T-helper 1 cell treated with Interleukin-12 subunit alpha and Interleukin-12 subunit beta and Interleukin-4 antibody, amounts not matched to agents 30 μg/mL and 1 μg/mL, for 36 hours (primary cell): ENCODE data around the gene ZNF766.

ENCODE experiments used
- H3K27ac Mint-ChIP-seq: one replicate; pipeline ENCODE4 v1.8.0; 2021; ENCODE audit warnings: mild to moderate bottlenecking, mixed read lengths
- H3K27me3 Mint-ChIP-seq: one replicate; pipeline ENCODE4 v1.8.0; 2021; ENCODE audit warnings: low read depth, mixed read lengths
- H3K36me3 Mint-ChIP-seq: one replicate; pipeline ENCODE4 v1.8.0; 2021; ENCODE audit warnings: low read depth, mixed read lengths
- H3K4me1 Mint-ChIP-seq: one replicate; pipeline ENCODE4 v1.8.0; 2021; ENCODE audit warnings: low read depth, mixed read lengths
- H3K4me3 Mint-ChIP-seq: one replicate; pipeline ENCODE4 v1.8.0; 2021; ENCODE audit warnings: mild to moderate bottlenecking, moderate library complexity, mixed read lengths
- H3K9me3 Mint-ChIP-seq: one replicate; pipeline ENCODE4 v1.8.0; 2021; ENCODE audit warnings: mixed read lengths

ZNF766 gene

GRCh38 chr19:52269338-52270261 lies at the start of gene ZNF766:
Gene ZNF766, plus strand, starts transcription at chr19:52269587. Its CDS starts 27 bp downstream, at chr19:52269614.
- peak within 1 kb of the TSS; percentile 89 for H3K27ac Mint-ChIP-seq
- H3K4me1 Mint-ChIP-seq = peaks cover 15% of the 10 kb centered on the region
- H3K9me3 Mint-ChIP-seq = peaks cover 35% of the 10 kb centered on the region
- H3K27me3 Mint-ChIP-seq = no peaks in the 10 kb centered on the region
- peaks cover 38% of the 10 kb centered on the region for H3K36me3 Mint-ChIP-seq
- peak within 1 kb of the TSS; percentile 100 for H3K4me3 Mint-ChIP-seq

DNA sequence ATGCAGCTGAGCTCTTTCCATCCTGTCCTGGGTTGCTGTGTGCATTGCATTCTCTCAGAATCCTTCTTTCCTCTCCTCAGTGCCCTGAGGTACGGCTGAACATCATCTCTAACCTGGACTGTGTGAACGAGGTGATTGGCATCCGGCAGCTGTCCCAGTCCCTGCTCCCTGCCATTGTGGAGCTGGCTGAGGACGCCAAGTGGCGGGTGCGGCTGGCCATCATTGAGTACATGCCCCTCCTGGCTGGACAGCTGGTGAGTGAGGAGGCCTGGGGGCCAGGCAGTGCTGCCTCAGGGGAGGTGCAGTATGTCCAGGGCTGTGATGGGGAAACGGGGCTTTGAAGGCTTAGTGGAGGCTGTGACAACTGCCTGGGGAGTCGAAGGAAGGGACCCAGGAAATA lies 49.8 kb upstream of the ZNF766 start:
- H3K27ac Mint-ChIP-seq = no peak overlapping the region
- no peaks in the 10 kb centered on the region for H3K4me1 Mint-ChIP-seq
- H3K36me3 Mint-ChIP-seq = peaks cover 80% of the 10 kb centered on the region

DNA sequence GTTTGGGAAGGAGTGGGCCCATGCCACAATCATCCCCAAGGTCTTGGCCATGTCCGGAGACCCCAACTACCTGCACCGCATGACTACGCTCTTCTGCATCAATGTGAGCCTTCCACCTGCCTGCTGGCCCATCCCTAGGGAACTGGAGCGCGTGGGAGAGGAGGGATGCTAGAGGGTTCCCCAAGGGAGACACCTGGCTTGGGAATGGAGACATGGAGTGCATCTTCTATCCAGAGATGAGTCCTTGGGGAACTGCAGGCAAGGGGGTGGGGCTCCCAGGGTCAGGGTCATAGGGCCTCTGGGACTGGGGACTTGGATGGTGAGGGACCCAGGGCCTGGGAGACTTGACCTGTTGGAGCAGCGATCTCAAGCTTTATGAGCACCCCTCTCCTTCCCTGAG lies 48.4 kb upstream of the ZNF766 start:
- Mint-ChIP-seq H3K9me3 (no peaks in the 10 kb centered on the region), H3K4me3 (no peak overlapping the region), H3K4me1 (no peaks in the 10 kb centered on the region), H3K36me3 (peaks cover 85% of the 10 kb centered on the region), H3K27me3 (no peaks in the 10 kb centered on the region), H3K27ac (no peak overlapping the region)

More for the DNA sequence above, 49.8 kb upstream of the ZNF766 start:
- Mint-ChIP-seq H3K9me3 (no peaks in the 10 kb centered on the region), H3K4me3 (no peak overlapping the region), H3K27me3 (no peaks in the 10 kb centered on the region)

DNA sequence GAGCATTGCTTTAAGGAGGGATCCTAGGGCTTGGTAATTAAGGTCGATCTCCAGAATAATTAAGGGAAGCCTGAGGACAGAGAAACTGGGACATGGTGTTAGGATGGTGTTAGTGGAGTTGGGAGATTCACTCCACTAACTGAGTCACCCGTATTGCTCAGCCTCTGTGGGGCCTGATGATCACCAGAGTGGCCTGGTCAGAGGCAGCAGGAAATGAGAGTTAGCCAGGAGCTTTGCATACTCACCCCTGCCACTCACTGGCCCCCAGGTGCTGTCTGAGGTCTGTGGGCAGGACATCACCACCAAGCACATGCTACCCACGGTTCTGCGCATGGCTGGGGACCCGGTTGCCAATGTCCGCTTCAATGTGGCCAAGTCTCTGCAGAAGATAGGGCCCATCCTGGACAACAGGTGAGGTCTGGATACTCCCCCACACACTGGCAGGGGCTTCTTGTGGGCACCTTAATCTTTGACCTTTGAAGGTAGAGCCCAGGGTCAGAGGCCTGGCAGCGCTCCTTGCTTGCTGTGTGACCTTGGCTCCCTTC lies 47.5 kb upstream of the ZNF766 start:
- H3K4me1 Mint-ChIP-seq = peaks cover 6% of the 10 kb centered on the region
- H3K4me3 Mint-ChIP-seq = no peak overlapping the region
- H3K27ac Mint-ChIP-seq = no peak overlapping the region
- peaks cover 89% of the 10 kb centered on the region for H3K36me3 Mint-ChIP-seq
- H3K27me3 Mint-ChIP-seq = no peaks in the 10 kb centered on the region
- no peaks in the 10 kb centered on the region for H3K9me3 Mint-ChIP-seq

DNA sequence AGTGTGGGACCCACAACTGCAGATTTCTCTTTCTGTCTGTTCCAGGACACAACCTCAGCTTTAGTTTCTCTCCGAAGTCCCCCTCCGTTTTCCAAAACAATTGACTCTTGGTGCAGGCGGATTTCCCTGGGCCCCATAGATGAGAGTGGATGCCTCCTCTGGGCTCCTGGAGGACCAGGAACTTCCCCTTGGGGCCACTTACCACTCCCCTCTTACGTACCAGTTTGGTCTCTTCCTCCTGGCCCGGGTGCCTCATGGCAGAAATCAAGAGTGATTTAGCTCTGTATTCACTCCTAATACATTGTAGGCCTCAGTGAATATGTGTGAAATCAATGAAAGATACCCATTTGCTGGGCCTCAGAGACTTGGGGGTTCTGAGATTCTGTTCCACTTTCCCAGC lies 45.2 kb upstream of the ZNF766 start:
- no peaks in the 10 kb centered on the region for H3K9me3 Mint-ChIP-seq
- H3K4me1 Mint-ChIP-seq = peaks cover 11% of the 10 kb centered on the region
- H3K36me3 Mint-ChIP-seq = peaks cover 90% of the 10 kb centered on the region
- no peak overlapping the region for H3K27ac Mint-ChIP-seq
- H3K27me3 Mint-ChIP-seq = no peaks in the 10 kb centered on the region
- H3K4me3 Mint-ChIP-seq = no peak overlapping the region

DNA sequence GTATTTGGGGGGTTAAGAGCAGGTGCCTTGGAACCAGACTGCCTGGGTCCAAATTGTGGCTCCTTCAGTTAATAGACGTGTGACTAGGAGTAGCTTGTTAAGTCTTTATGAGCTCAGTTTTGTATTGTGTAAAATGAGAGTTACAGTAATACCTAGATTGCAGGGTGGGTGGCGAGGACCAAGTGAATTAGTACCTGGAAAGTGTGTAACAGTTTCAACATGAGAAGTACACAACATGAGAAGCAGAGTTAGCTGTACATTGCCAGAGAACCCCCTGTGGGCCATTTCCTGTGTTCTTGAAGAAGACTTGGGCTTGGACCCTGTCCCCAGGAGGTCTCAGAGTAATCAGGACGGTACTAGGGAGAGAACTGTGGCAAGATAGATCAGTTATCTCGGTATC lies 42.7 kb upstream of the ZNF766 start:
- Mint-ChIP-seq H3K4me3 (no peak overlapping the region), H3K36me3 (peaks cover 74% of the 10 kb centered on the region), H3K27me3 (no peaks in the 10 kb centered on the region), H3K9me3 (no peaks in the 10 kb centered on the region), H3K27ac (peak overlapping the region; percentile 33), H3K4me1 (peaks cover 11% of the 10 kb centered on the region)

DNA sequence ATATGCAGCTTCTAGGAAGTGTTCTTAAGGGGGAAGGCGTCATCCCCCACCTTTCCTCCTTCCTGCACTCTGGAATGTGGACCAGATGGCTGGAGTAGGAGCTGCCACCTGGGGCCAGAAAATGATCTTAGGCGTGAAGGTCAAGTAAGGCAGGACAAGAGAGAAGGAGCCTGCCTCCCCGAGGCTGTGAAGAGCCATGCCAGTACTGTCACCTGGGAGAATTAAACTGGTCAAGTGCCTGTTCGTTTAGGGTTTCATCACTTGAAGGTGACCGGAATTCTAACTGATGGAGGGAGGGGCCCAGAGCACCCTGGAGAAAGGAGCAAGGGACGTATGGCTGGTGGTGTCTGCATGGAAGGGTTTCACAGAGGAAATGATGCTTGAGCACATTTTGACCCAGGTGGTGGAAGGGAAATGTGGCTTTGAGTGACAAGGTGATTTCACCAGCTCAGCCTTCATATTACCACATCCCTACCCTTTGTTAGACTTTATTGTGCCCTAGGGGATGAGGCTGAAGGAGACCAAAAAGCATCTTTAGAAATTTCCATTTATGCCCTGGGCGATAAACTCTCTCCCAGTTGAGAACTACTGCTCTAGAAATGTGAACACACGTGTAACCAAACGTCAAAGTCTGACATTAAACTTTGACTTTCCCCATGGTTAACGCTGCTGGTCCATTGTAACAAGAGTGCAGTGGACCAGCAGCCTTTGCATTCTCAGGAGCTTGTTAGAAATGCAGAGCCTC lies 42.0 kb upstream of the ZNF766 start:
- Mint-ChIP-seq H3K27me3 (no peaks in the 10 kb centered on the region), H3K4me3 (no peak overlapping the region), H3K36me3 (peaks cover 68% of the 10 kb centered on the region), H3K27ac (no peak overlapping the region), H3K4me1 (peaks cover 11% of the 10 kb centered on the region), H3K9me3 (no peaks in the 10 kb centered on the region)

- peaks cover 11% of the 10 kb centered on the region for H3K4me1 Mint-ChIP-seq
- no peak overlapping the region for H3K4me3 Mint-ChIP-seq
- H3K27me3 Mint-ChIP-seq = no peaks in the 10 kb centered on the region
- H3K9me3 Mint-ChIP-seq = no peaks in the 10 kb centered on the region
- H3K27ac Mint-ChIP-seq = peak overlapping the region; percentile 17
- peaks cover 62% of the 10 kb centered on the region for H3K36me3 Mint-ChIP-seq
These were observed 41.4 kb upstream of the ZNF766 start for GRCh38 chr19:52227980-52228379.

- H3K27me3 Mint-ChIP-seq = no peaks in the 10 kb centered on the region
- H3K4me3 Mint-ChIP-seq = no peak overlapping the region
- H3K9me3 Mint-ChIP-seq = peaks cover 3% of the 10 kb centered on the region
- no peak overlapping the region for H3K27ac Mint-ChIP-seq
- peaks cover 47% of the 10 kb centered on the region for H3K36me3 Mint-ChIP-seq
- H3K4me1 Mint-ChIP-seq = peaks cover 11% of the 10 kb centered on the region
These were observed 39.9 kb upstream of the ZNF766 start for GRCh38 chr19:52229524-52229923.

- H3K27me3 Mint-ChIP-seq = no peaks in the 10 kb centered on the region
- H3K4me1 Mint-ChIP-seq = peaks cover 11% of the 10 kb centered on the region
- H3K36me3 Mint-ChIP-seq = peaks cover 38% of the 10 kb centered on the region
- H3K4me3 Mint-ChIP-seq = no peak overlapping the region
- H3K9me3 Mint-ChIP-seq = peaks cover 3% of the 10 kb centered on the region
- H3K27ac Mint-ChIP-seq = no peak overlapping the region
These were observed 38.7 kb upstream of the ZNF766 start for GRCh38 chr19:52230685-52231084.

DNA sequence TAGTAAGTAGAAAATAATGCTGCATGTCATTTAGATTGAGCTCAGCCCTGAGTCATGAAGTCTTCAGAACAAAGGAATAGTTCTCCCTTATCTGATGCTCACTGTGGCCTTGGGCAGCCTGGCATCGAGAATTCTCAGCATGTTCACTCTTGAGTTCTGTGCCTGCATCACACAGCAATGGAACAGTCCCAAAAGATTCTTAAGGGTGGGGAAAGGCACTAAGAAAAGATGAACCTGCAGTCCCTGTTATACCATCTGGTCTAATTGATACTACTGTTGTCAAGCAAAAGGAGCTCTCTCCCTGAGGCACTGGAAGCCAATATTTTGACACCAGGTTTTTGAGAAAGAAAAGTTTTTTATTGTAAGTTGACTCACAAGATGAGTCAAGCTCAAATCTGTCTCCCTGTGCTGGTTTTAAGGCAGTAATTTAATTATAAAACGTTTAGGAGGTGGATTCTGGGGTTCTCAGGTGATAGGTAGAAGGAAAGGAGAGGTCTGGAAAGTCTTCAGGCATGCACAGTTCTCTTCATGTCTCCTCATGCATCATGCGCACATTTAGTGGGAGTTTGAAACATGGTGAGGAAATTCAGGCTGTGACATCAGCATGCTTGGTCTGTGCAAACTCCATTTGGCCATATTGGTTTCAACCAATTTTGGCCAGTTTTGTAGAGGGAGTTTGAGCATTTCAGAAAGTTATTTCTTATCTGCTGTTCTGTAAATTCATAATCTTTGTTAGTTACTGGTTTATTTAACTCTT lies 38.1 kb upstream of the ZNF766 start:
- Mint-ChIP-seq H3K4me3 (no peak overlapping the region), H3K27ac (no peak overlapping the region), H3K27me3 (no peaks in the 10 kb centered on the region), H3K4me1 (peaks cover 11% of the 10 kb centered on the region), H3K9me3 (peaks cover 3% of the 10 kb centered on the region), H3K36me3 (peaks cover 31% of the 10 kb centered on the region)

GRCh38 chr19:52234406-52234805 lies 35.0 kb upstream of the ZNF766 start:
- H3K4me1 Mint-ChIP-seq = peaks cover 4% of the 10 kb centered on the region
- no peak overlapping the region for H3K27ac Mint-ChIP-seq
- H3K4me3 Mint-ChIP-seq = no peak overlapping the region
- peaks cover 8% of the 10 kb centered on the region for H3K36me3 Mint-ChIP-seq
- H3K27me3 Mint-ChIP-seq = no peaks in the 10 kb centered on the region
- peaks cover 3% of the 10 kb centered on the region for H3K9me3 Mint-ChIP-seq

DNA sequence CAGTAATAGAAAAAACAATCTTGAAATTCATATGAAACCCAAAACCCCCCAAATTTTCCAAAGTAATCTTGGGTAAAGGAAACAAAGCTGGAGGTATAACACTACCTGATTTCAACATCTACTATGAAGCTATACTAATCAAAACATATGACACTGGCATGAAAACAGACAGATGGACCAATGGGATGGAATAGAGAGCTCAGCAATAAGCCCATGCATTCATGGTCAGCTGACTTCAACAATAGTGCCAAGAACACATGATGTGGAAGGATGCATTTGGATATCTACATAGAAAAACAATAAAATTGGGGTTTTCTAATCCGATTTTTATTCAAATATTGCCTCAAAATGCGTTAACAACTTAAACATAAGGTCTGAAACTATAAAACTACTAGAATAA lies 32.2 kb upstream of the ZNF766 start:
- Mint-ChIP-seq H3K27me3 (no peaks in the 10 kb centered on the region), H3K4me1 (peaks cover 4% of the 10 kb centered on the region), H3K4me3 (no peak overlapping the region), H3K9me3 (peaks cover 3% of the 10 kb centered on the region), H3K36me3 (no peaks in the 10 kb centered on the region), H3K27ac (no peak overlapping the region)

- Mint-ChIP-seq H3K36me3 (no peaks in the 10 kb centered on the region), H3K27ac (no peak overlapping the region), H3K4me1 (peaks cover 4% of the 10 kb centered on the region), H3K9me3 (peaks cover 3% of the 10 kb centered on the region), H3K27me3 (no peaks in the 10 kb centered on the region), H3K4me3 (no peak overlapping the region)
These were observed 31.5 kb upstream of the ZNF766 start for GRCh38 chr19:52237771-52238400.
